Natural killer cell treated with Interleukin-12 subunit alpha and Interleukin-12 subunit beta and Interleukin-15 and Interleukin-18, amount 100 ng/mL, for 72 hours (primary cell): ENCODE results near the gene PSME3. TPM values are rescaled to one million over a fixed set of nuclear protein-coding genes. Genes with fewer than 3 reads are reported as not detected.
A peak's percentile ranks its signal among the peaks of the same experiment; 100 is the strongest.

Experiments used
- ATAC-seq, 2 donors: fragments of 150-1000 bp; cut with Tn5 transposase in 1 of 2; sonication (Bioruptor Pico), chemical (Tn5 transposase) in 1 of 2; 2 replicates each; pipeline ENCODE4 v1.10.0; 2021
- DNase-seq: peaks from one replicate; pipeline ENCODE4 v3.0.0; 2022; ENCODE audit warnings: low spot score
- H3K27ac Mint-ChIP-seq, 2 donors: 1 replicate in 1 of 2; 2 replicates in 1 of 2; pipeline ENCODE4 v1.8.0; 2022; ENCODE audit warnings: mixed read lengths in 2 of 2, mild to moderate bottlenecking in 1 of 2, moderate library complexity in 1 of 2
- H3K27me3 Mint-ChIP-seq, 2 donors: 1 replicate in 1 of 2; 2 replicates in 1 of 2; pipeline ENCODE4 v1.8.0; 2022; ENCODE audit warnings: mixed read lengths in 2 of 2
- H3K36me3 Mint-ChIP-seq: one replicate; pipeline ENCODE4 v1.8.0; 2022; ENCODE audit warnings: mixed read lengths
- H3K4me1 Mint-ChIP-seq, 2 donors: 1 replicate in 1 of 2; 2 replicates in 1 of 2; pipeline ENCODE4 v1.8.0; 2022; ENCODE audit warnings: low read depth in 2 of 2, mixed read lengths in 2 of 2, mild to moderate bottlenecking in 1 of 2
- H3K4me3 Mint-ChIP-seq: one replicate; pipeline ENCODE4 v1.8.0; 2022; ENCODE audit warnings: mixed read lengths
- H3K9me3 Mint-ChIP-seq: 2 replicates; pipeline ENCODE4 v1.8.0; 2022; ENCODE audit warnings: mixed read lengths
- total RNA-seq, 2 donors: library from RNA; stranded (reverse); gene quantifications; one replicate each; pipeline ENCODE4 v1.2.3, GENCODE V29; 2022

Gene PSME3
- total RNA-seq, 2 donors from 2014 or later: 152 to 251 TPM

DNA sequence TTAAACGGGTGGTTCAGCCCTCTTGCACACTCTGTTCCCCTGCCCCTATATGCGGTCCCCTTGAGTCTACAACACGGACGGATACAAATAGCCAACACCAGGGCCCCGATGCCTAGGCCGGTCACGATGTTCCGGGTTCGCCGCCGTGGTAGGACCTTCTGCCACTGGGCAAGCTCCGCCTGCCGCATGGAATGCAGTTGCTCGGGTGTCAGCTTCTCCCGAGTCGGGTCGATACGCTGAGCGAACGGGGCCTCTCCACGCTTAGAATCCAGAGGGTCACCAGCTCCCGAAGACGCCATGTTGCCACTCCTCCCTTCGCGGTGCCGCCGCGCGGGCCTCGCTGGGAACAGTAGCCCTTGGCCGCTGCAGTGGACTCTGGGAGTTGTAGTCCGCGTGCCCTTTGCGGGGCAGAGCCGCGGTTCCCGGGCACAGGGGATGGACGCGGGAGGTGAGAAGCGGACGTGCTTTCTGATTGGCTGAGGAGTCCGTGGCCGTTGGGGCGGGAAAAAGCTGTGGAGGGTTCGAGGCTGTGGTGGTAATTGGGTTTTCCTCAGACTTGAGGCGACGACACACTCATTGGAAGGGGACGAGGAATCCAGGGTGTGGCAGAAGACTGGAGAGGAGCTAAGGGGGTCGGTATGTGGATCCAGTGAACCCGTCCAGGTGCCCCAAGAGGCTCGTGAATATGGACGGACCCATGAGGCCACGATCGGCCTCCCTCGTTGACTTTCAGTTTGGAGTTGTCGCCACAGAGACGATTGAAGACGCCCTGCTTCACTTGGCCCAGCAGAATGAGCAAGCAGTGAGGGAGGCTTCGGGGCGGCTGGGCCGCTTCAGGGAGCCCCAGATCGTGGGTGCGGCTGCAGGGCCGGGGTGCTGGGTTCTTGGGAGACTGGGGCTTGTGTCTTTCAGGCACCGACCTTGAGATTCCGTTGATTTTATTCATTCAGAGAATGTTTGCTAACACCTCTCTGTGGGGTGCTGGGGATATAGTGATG, 34.5 kb upstream of the PSME3 start, which contains the start of the genes CNTD1 and COA3:
Gene CNTD1, plus strand, starts transcription at position 479 of the 998 bp plus-strand sequence. Its CDS starts 207 bp downstream, at position 686.
Gene COA3, minus strand, starts transcription at position 322 of the 998 bp plus-strand sequence. Its CDS starts 23 bp downstream, at position 299.
- Mint-ChIP-seq H3K9me3 (no peaks in the 10 kb centered on the region), H3K27me3 (peaks cover 0 to 2% of the 10 kb centered on the region in 2 donors), H3K4me3 (peak within 1 kb of the TSS; percentile 97), H3K4me1 (peaks cover 12 to 20% of the 10 kb centered on the region in 2 donors), H3K27ac (peak within 1 kb of the TSS; percentile 71 to 95), H3K36me3 (no peaks in the 10 kb centered on the region)
- ATAC-seq (peak; percentile 98 to 99), DNase-seq (peak; percentile 83)

DNA sequence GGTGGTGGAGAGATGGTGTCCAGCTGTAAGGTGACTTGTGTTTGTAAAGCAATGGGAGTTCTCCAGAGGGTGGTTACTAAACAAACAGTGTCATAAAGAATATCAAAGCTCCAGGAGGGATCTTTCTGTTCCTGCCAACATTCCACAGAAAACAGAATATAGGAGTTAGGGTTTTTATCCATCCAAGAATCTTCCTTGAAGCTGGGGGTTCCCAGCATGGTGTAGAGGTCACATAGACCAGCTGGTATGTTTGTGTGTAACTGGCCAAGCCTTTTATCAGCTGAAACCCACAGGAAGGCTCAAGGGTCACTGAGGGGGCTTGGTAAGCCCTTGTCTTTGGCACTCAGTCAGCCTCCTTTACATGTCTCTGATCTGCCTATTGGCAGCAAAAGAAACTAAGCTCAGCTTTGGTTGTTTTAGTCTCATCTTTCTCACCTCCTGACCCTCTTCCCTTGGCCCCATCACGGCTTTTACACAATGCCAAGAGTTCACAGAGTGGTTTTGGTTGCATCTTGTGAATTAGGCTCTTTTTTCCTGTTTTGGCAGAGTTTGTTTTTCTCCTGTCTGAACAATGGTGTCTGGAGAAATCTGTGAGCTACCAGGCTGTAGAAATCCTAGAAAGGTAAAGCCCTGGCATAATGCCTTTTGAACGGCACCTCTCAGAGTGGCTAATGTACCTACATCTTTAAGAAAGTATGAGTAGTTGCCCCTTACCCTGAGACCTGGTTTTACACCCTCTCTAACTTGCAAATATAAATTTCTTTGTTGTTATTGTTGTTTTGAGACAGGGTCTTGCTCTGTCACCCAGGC, 29.9 kb upstream of the PSME3 start:
- H3K9me3 Mint-ChIP-seq: no peaks in the 10 kb centered on the region
- H3K4me3 Mint-ChIP-seq: no peak overlapping the region

DNA sequence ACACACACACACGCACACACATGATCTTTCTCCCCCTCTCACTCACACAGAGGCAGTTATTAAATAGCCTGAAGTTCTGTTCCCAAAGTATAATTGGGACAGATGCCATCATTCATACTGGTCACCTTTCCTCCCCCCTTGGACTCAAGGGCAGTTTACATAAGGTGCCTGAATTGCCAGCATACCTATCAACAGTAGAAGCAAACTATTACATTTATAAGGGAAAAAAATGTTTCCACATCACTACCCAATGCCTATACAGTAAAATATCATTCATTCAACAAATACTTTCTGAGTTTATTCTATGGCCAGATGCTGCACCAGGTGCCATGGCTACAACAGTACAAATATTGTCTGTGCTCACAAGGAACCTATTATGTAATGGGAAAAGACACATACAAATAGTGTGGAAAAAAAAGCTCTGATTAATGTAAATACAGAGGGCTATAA, 28.3 kb upstream of the PSME3 start:
- Mint-ChIP-seq H3K4me3 (no peak overlapping the region), H3K9me3 (no peaks in the 10 kb centered on the region), H3K27me3 (peaks cover 0 to 2% of the 10 kb centered on the region in 2 donors), H3K4me1 (no peaks in the 10 kb centered on the region), H3K36me3 (no peaks in the 10 kb centered on the region), H3K27ac (no peak overlapping the region)
- DNase-seq: no peak
- ATAC-seq: no peak

More for the DNA sequence above, 29.9 kb upstream of the PSME3 start:
- no peak overlapping the region for H3K27ac Mint-ChIP-seq
- no peak for DNase-seq
- no peak for ATAC-seq
- no peaks in the 10 kb centered on the region for H3K36me3 Mint-ChIP-seq
- H3K27me3 Mint-ChIP-seq: peaks cover 0 to 2% of the 10 kb centered on the region in 2 donors
- H3K4me1 Mint-ChIP-seq: peaks cover 7% of the 10 kb centered on the region in 2 donors

DNA sequence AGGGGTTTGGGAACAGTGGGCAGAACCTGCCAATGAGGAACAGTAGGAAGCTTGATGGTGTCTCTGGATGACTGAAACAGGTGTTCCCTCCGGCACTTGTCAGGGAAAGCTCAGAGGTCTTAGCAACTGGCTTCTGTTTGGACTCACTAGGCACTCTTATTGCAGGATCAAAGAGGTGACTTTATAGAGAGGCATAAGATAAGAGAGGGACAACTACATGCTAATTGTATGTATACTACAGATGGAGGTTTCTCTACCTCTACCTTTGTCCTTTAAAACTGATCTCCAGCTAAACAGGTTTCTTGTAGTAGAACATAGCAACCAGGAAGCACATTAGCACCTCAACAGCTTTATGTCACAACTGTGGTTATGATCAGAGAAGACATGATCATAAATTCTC, 26.9 kb upstream of the PSME3 start:
- Mint-ChIP-seq H3K36me3 (peaks cover 6% of the 10 kb centered on the region), H3K4me1 (peaks cover 0 to 3% of the 10 kb centered on the region in 2 donors), H3K4me3 (no peak overlapping the region), H3K9me3 (no peaks in the 10 kb centered on the region), H3K27ac (no peak overlapping the region), H3K27me3 (no peaks in the 10 kb centered on the region)
- ATAC-seq (no peak), DNase-seq (no peak)

DNA sequence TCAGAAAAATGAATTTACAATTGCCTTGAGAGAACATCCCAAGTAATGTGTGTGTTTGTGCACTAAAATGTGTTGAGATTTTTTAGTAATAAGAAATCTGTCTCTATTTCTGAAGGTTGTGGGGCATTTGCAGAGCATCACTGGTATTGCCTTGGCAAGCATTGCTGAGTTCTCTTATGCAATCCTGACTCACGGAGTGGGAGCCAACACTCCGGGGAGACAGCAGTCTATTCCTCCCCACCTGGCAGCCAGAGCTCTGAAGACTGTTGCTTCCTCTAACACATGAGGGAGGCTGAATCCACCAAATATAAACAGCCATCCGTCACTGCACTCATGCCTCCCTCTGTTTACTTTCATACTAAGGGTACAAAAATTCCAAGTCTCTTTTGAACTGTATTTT, 23.9 kb upstream of the PSME3 start:
- Mint-ChIP-seq H3K27ac (peak overlapping the region in 1 of 2 donors; percentile 27), H3K4me1 (peaks cover 0 to 3% of the 10 kb centered on the region in 2 donors), H3K9me3 (no peaks in the 10 kb centered on the region), H3K4me3 (no peak overlapping the region), H3K36me3 (peaks cover 17% of the 10 kb centered on the region), H3K27me3 (no peaks in the 10 kb centered on the region)
- DNase-seq: no peak
- ATAC-seq: no peak

DNA sequence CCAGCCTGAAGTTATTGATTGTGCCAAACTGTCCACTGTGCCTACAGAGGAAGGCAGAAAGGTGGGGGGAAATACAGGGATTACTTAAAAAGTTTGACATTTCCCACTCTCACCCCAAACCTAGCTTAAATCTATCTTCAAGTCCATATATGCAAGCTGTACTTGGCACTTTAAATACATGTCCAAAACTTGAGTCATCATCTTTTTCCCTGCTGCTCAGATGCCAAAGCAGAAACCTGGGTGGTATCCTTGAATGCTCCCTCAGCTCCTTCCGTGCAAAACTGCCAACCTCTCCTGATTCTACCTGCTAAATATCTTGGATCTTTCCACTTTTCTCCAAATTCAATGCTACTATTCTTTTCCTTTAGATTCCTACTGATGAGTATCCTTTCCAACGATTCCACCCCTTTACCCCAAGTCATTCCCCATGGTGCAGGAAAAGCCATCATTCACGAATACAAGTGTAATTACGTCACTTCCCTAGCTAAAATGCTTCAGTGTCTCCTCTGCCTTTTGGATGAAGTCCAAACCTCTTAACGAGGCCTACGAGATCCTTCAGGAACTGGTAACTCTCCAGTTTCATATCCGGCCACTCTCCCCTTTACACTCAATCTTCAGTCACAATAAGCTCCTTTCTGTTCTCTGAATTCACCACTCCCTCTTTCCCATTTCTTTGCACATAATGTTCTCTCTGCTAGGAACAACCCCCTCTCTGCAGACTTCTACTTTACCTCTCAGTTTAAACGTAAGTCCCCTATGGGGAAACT, 18.4 kb upstream of the PSME3 start:
- H3K9me3 Mint-ChIP-seq: no peaks in the 10 kb centered on the region
- no peak overlapping the region for H3K27ac Mint-ChIP-seq
- peaks cover 34% of the 10 kb centered on the region for H3K36me3 Mint-ChIP-seq
- no peaks in the 10 kb centered on the region for H3K27me3 Mint-ChIP-seq
- ATAC-seq (no peak), DNase-seq (no peak)
- H3K4me3 Mint-ChIP-seq: no peak overlapping the region
- H3K4me1 Mint-ChIP-seq: peaks cover 3 to 12% of the 10 kb centered on the region in 2 donors

DNA sequence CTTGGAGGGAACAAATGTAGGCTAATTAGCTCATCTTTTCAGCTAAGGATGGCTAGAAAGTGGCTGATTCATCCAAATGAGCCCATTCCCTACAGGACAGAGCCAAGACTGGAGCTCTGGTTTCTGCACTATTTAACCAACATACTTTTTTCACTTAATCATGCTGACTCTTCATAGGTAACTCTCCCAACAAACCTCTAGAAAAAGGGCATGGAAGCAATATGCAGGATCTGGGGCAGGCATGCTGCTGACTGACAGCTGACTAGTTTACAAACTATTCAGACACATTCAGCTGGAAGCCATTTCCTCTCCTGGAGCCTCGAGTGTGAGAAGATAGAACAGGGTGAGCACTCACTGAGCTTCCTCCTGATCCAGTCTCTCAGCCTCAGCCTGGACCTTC, 15.3 kb upstream of the PSME3 start:
- Mint-ChIP-seq H3K4me3 (no peak overlapping the region), H3K4me1 (peaks cover 11 to 20% of the 10 kb centered on the region in 2 donors), H3K36me3 (peaks cover 30% of the 10 kb centered on the region), H3K27ac (no peak overlapping the region), H3K9me3 (no peaks in the 10 kb centered on the region), H3K27me3 (no peaks in the 10 kb centered on the region)
- ATAC-seq (no peak), DNase-seq (no peak)

DNA sequence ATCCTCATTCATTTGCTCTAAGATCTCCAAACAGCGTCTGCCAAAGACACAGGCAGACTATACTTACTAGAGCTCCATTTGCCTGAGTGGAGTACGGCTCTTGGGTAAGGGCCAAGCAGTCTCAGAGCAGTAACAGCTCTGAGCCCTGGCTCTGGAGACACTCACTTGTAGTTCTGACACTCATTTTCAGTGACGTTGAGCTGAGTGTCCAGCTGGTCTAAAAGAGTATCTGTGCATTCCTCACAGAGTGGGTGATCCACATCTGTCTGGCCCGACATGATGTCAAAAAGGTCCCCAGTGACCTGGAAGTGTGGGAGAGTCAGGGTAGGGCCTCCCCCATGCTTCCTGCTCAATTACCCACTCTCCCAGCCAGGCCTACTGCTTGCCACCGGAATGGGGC, 14.8 kb upstream of the PSME3 start:
- H3K27ac Mint-ChIP-seq: no peak overlapping the region
- no peaks in the 10 kb centered on the region for H3K27me3 Mint-ChIP-seq
- peaks cover 11 to 21% of the 10 kb centered on the region in 2 donors for H3K4me1 Mint-ChIP-seq

DNA sequence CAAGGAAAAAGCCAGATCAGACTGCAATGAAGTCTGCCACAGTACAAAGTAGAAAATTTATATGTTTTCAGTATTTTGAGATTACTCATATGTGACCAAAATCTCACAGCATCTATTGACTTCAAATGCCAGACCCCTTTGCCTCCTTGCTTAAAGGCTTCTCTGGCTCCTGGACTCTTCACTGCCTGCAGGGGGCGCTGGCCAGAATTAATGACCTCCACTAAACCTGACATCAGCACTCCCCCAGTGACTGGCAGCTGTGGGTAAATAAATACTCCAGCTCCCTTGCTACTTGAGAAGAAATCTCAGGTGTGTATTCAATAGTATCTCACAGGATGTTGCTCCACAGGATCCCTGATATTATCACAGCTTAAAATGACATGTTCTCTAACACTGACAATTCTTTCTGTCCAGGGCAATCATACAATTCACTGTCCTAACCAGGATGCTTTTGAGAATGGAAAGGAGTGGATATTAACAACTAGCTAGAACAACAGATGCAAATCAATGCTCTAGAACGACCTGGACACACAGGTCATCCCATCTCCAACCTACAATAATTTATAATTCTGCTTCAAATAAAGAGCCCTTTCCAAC, 13.2 kb upstream of the PSME3 start:
- H3K36me3 Mint-ChIP-seq: peaks cover 19% of the 10 kb centered on the region
- no peak overlapping the region for H3K4me3 Mint-ChIP-seq

More for the DNA sequence above, 14.8 kb upstream of the PSME3 start:
- H3K4me3 Mint-ChIP-seq: no peak overlapping the region
- H3K9me3 Mint-ChIP-seq: no peaks in the 10 kb centered on the region
- peaks cover 30% of the 10 kb centered on the region for H3K36me3 Mint-ChIP-seq
- ATAC-seq (no peak), DNase-seq (no peak)

DNA sequence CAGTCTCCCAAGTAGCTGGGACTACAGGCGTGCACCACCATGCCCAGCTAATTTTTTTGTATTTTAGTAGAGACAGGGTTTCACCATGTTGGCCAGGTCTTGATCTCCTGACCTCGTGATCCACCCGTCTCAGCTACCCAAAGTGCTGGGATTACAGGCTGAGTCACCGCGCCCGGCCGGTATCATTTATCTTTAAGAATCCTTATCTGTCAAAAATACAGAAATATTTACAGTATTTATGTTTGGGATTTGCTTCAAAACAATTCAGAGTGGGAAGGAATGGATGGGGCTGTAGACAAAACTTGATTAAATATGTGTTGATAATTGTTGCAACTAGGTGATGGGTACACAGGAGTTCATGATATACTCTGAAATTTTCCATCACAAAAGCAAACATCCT, 12.0 kb upstream of the PSME3 start:
- Mint-ChIP-seq H3K9me3 (no peaks in the 10 kb centered on the region), H3K36me3 (peaks cover 14% of the 10 kb centered on the region), H3K27me3 (no peaks in the 10 kb centered on the region), H3K4me1 (peaks cover 22 to 26% of the 10 kb centered on the region in 2 donors), H3K27ac (peak overlapping the region; percentile 18 to 62), H3K4me3 (peak overlapping the region; percentile 42)
- DNase-seq (no peak), ATAC-seq (no peak)

More for the DNA sequence above, 13.2 kb upstream of the PSME3 start:
- no peak overlapping the region for H3K27ac Mint-ChIP-seq
- H3K9me3 Mint-ChIP-seq: no peaks in the 10 kb centered on the region
- ATAC-seq (no peak), DNase-seq (no peak)
- H3K27me3 Mint-ChIP-seq: no peaks in the 10 kb centered on the region
- peaks cover 21 to 27% of the 10 kb centered on the region in 2 donors for H3K4me1 Mint-ChIP-seq

DNA sequence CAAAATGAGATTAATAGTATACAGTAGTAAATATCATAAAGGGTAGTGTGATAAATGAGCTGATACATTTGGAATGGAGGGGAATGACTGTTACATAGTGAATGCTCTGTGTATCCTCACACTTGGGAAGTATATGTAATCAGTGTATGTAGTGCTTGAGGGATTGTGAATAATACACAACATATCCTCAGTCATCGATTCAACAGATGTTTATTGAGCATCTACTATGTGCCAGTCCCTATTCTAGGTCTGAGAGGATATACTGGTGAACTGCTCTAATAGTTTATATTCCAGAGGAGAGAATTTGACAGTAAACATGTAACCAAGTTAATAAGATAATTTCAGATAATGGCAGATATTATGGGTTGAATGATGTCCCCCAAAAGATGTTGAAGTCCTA, 5.7 kb upstream of the PSME3 start:
- DNase-seq (no peak), ATAC-seq (no peak)
- peaks cover 7 to 13% of the 10 kb centered on the region in 2 donors for H3K27me3 Mint-ChIP-seq
- H3K36me3 Mint-ChIP-seq: no peaks in the 10 kb centered on the region
- H3K9me3 Mint-ChIP-seq: no peaks in the 10 kb centered on the region
- H3K4me1 Mint-ChIP-seq: peaks cover 18 to 20% of the 10 kb centered on the region in 2 donors
- no peak overlapping the region for H3K4me3 Mint-ChIP-seq
- no peak overlapping the region for H3K27ac Mint-ChIP-seq

DNA sequence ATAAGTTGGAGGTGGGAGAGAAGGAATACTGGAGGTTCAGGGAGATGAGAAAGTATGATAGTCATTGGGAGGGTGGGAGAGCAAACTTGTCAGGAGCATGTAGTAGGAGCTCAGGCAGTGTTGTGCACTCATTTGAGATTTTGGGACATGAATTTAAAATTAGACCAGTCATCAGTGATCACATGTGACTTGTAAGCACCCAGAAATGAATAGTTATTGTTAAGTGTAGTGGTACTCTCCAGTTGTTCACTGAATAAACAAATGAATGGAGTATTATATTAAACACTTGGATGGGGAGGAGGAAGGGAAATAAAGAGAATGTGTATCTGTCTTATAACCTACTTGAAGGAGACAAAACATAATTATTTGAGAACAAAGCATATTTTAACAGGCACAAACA, 2.2 kb upstream of the PSME3 start:
- Mint-ChIP-seq H3K9me3 (no peaks in the 10 kb centered on the region), H3K27ac (no peak overlapping the region), H3K27me3 (peaks cover 7 to 13% of the 10 kb centered on the region in 2 donors), H3K36me3 (no peaks in the 10 kb centered on the region), H3K4me1 (peaks cover 18 to 20% of the 10 kb centered on the region in 2 donors), H3K4me3 (peak overlapping the region; percentile 3)
- DNase-seq: no peak
- ATAC-seq: no peak
